NCI-H146 (cell line): Measurements from ENCODE around the gene SEPTIN14.
A peak's percentile ranks its signal among the peaks of the same experiment; 100 is the strongest.
"Not testable (repeated sequence)": the region's sequence is repeated elsewhere in the genome, so short reads cannot be mapped to it uniquely, and the experiment has no call there.

Experiments used
- DNase-seq: peaks from one replicate; lab custom pipeline; 2025; lab: John Stamatoyannopoulos, UW

Gene SEPTIN14

GRCh38 chr7:55862652-55863051, at the start of gene SEPTIN14:
SEPTIN14 (minus strand) TSS chr7:55862752; CDS start chr7:55861996, 756 bp downstream.
- DNase-seq, result not testable (repeated sequence)

- DNase-seq, result no peak
Observed at GRCh38 chr7:55903985-55904759, 41.6 kb upstream of the SEPTIN14 start.

- DNase-seq, result not testable (repeated sequence)
Observed at GRCh38 chr7:55901059-55901458, 38.5 kb upstream of the SEPTIN14 start.

GRCh38 chr7:55898287-55898686, 35.7 kb upstream of the SEPTIN14 start:
- no peak for DNase-seq

GRCh38 chr7:55895021-55895420, 32.5 kb upstream of the SEPTIN14 start:
- DNase-seq, result no peak

GRCh38 chr7:55893940-55894339, 31.4 kb upstream of the SEPTIN14 start:
- no peak for DNase-seq

GRCh38 chr7:55888378-55888777, 25.8 kb upstream of the SEPTIN14 start:
- not testable (repeated sequence) for DNase-seq

- DNase-seq, result peak; percentile 22
Observed at GRCh38 chr7:55887821-55888247, 25.3 kb upstream of the SEPTIN14 start.

GRCh38 chr7:55884321-55884720, 21.8 kb upstream of the SEPTIN14 start:
- no peak for DNase-seq

- DNase-seq, result no peak
Observed at GRCh38 chr7:55878691-55879090, 16.1 kb upstream of the SEPTIN14 start.

- DNase-seq, result no peak
Observed at GRCh38 chr7:55877308-55877707, 14.8 kb upstream of the SEPTIN14 start.

- DNase-seq, result no peak
Observed at GRCh38 chr7:55873765-55874164, 11.2 kb upstream of the SEPTIN14 start.

GRCh38 chr7:55871932-55872485, 9.5 kb upstream of the SEPTIN14 start:
- DNase-seq, result no peak

GRCh38 chr7:55868989-55869388, 6.4 kb upstream of the SEPTIN14 start:
- DNase-seq, result not testable (repeated sequence)

- DNase-seq, result not testable (repeated sequence)
Observed at GRCh38 chr7:55845164-55845563, 17.4 kb downstream of the SEPTIN14 start.

- no peak for DNase-seq
Observed at GRCh38 chr7:55838595-55838994, 24.0 kb downstream of the SEPTIN14 start.

GRCh38 chr7:55827577-55827976, 35.0 kb downstream of the SEPTIN14 start:
- DNase-seq, result no peak

GRCh38 chr7:55818686-55819085, 43.9 kb downstream of the SEPTIN14 start:
- DNase-seq, result no peak

GRCh38 chr7:55797260-55797659, 65.3 kb downstream of the SEPTIN14 start:
- not testable (repeated sequence) for DNase-seq

GRCh38 chr7:55794527-55794926, 68.0 kb downstream of the SEPTIN14 start:
- DNase-seq, result no peak

- no peak for DNase-seq
Observed at GRCh38 chr7:55792048-55792447, 70.5 kb downstream of the SEPTIN14 start.

GRCh38 chr7:55787796-55788195, 74.8 kb downstream of the SEPTIN14 start:
- DNase-seq, result no peak

GRCh38 chr7:55786901-55787300, 75.7 kb downstream of the SEPTIN14 start:
- no peak for DNase-seq

- not testable (repeated sequence) for DNase-seq
Observed at GRCh38 chr7:55785444-55785843, 77.1 kb downstream of the SEPTIN14 start.
